Astrocyte of the cerebellum (primary cell): ENCODE measurements around the gene SYNE2.
A peak's percentile ranks its signal among the peaks of the same experiment; 100 is the strongest.

ENCODE experiments used
- DNase-seq: peaks from one replicate; pipeline ENCODE4 v3.0.0-alpha.2; 2011; ENCODE audit warnings: low read depth
- H3K4me3 ChIP-seq: 2 replicates; pipeline ENCODE4 v1.5.1; 2011; ENCODE audit warnings: mild to moderate bottlenecking, low read depth, low read length, moderate library complexity
- in situ Hi-C: cut with HindIII; loops from 2 replicates; pipeline ENCODE4 v1.10.0; 2017; ENCODE audit warnings: low sequenced_read_pairs
- TF ChIP-seq, protein P1 (sequence below): IDR thresholded peaks from 2 replicates; pipeline ENCODE4 v1.5.1; 2012; ENCODE audit warnings: low read length, low read depth, moderate library complexity, mild to moderate bottlenecking; ENCODE audit errors: missing control alignments

Gene SYNE2

GRCh38 chr14:63923422-63923752, 70.6 kb downstream of the SYNE2 start:
- in situ Hi-C loops = no loop called here
- TF ChIP-seq, protein P1, sequence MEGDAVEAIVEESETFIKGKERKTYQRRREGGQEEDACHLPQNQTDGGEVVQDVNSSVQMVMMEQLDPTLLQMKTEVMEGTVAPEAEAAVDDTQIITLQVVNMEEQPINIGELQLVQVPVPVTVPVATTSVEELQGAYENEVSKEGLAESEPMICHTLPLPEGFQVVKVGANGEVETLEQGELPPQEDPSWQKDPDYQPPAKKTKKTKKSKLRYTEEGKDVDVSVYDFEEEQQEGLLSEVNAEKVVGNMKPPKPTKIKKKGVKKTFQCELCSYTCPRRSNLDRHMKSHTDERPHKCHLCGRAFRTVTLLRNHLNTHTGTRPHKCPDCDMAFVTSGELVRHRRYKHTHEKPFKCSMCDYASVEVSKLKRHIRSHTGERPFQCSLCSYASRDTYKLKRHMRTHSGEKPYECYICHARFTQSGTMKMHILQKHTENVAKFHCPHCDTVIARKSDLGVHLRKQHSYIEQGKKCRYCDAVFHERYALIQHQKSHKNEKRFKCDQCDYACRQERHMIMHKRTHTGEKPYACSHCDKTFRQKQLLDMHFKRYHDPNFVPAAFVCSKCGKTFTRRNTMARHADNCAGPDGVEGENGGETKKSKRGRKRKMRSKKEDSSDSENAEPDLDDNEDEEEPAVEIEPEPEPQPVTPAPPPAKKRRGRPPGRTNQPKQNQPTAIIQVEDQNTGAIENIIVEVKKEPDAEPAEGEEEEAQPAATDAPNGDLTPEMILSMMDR = no peak
- no peak overlapping the region for H3K4me3 ChIP-seq
- no peak for DNase-seq

GRCh38 chr14:63924375-63924774, 71.6 kb downstream of the SYNE2 start:
- in situ Hi-C loops = no loop called here
- no peak overlapping the region for H3K4me3 ChIP-seq
- no peak for DNase-seq
- TF ChIP-seq, protein P1 = no peak

DNA sequence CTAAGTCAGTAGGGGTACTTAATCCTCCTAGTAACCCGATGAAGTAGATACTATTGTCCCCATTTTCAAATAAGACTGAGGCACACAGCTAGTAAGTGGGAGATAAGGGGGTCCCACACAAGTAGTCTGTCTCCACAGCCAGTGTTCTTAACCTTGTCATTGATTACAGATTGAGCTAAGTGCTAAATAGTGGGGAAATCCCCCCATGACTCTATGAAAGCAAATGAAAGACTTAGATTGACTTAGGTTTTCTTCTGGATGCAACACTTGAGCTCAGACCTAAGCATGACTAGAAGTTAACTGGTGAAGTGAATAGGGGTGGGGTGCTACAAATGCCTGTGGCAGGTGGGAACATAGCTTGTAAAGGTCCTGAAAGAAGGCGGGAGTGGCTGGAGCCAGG, 73.8 kb downstream of the SYNE2 start:
- no peak overlapping the region for H3K4me3 ChIP-seq
- TF ChIP-seq, protein P1 = no peak
- in situ Hi-C loops = no loop called here
- no peak for DNase-seq

GRCh38 chr14:63928744-63929174, 76.0 kb downstream of the SYNE2 start:
- in situ Hi-C loops = no loop called here
- H3K4me3 ChIP-seq = no peak overlapping the region
- DNase-seq = peak; percentile 36
- TF ChIP-seq, protein P1 = no peak

DNA sequence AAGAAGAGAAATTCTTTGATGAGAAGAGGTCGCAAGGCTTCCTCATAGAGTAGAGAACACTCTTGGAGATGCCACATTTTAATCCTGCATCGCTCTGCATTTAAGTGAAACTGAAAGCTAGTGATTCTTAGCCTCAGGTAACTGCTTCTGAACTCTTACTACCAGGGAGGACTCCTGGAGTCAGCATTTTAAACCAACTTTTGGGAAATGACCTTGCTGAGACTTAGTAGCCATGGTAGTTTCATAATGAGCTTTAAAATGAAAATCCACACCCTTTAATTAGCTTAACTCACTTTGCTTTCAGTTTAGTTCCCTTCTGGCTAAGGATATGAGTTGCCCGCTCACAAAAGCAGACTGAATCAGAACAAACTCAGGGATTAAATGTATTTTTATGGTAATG, 80.3 kb downstream of the SYNE2 start:
- in situ Hi-C loops = no loop called here
- TF ChIP-seq, protein P1 = no peak
- no peak overlapping the region for H3K4me3 ChIP-seq
- DNase-seq = no peak

- no peak overlapping the region for H3K4me3 ChIP-seq
- TF ChIP-seq, protein P1 = no peak
- in situ Hi-C loops = no loop called here
- DNase-seq = no peak
These were observed 80.9 kb downstream of the SYNE2 start for GRCh38 chr14:63933711-63934110.
